Left ventricle myocardium inferior (tissue), 1 donor: Measurements from ENCODE around the gene EFS. TPM values are rescaled to one million over a fixed set of nuclear protein-coding genes. Genes with fewer than 3 reads are reported as not detected.

Experiments used
- DNase-seq: peaks from one replicate; pipeline ENCODE4 v3.0.0-alpha.2; 2020
- H3K27ac ChIP-seq: fragments of 200-600 bp; replicated peaks from 2 replicates; pipeline ENCODE4 v1.8.0; 2021
- H3K27me3 ChIP-seq: fragments of 200-600 bp; 2 replicates; pipeline ENCODE4 v1.8.0; 2021; ENCODE audit warnings: low read depth
- H3K36me3 ChIP-seq: fragments of 200-600 bp; 2 replicates; pipeline ENCODE4 v1.8.0; 2021
- H3K4me1 ChIP-seq: fragments of 200-600 bp; 2 replicates; pipeline ENCODE4 v1.8.0; 2021
- H3K4me3 ChIP-seq: fragments of 200-600 bp; 2 replicates; pipeline ENCODE4 v1.8.0; 2021; ENCODE audit warnings: mild to moderate bottlenecking, moderate library complexity
- H3K9me3 ChIP-seq: fragments of 200-600 bp; replicated peaks from 2 replicates; pipeline ENCODE4 v1.8.0; 2021
- intact Hi-C: fragments of 100-400 bp; cut with micrococcal nuclease; formaldehyde crosslinking; loops from one replicate; pipeline ENCODE4 v1.11.0; 2022
- total RNA-seq: library from RNA; stranded (reverse); fragmentation: NEBNext Ultra II Directional; extraction: Animal tissue kit (Norgen Biotek cat#: 25700); gene quantifications from one replicate; pipeline ENCODE4 v1.2.1, GENCODE V29; 2021
- TF ChIP-seq, protein P1 (sequence below): fragments of 200-600 bp; IDR thresholded peaks from 2 replicates; pipeline ENCODE4 v1.8.0; 2021; ENCODE audit warnings: antibody characterized with exemption, mild to moderate bottlenecking, borderline replicate concordance
- donor health status: DM: no; HTN: yes; CAD: no; lungs with severe emphysema.

EFS gene
- total RNA-seq, 1 donor from 2014 or later = 3.6 TPM

DNA sequence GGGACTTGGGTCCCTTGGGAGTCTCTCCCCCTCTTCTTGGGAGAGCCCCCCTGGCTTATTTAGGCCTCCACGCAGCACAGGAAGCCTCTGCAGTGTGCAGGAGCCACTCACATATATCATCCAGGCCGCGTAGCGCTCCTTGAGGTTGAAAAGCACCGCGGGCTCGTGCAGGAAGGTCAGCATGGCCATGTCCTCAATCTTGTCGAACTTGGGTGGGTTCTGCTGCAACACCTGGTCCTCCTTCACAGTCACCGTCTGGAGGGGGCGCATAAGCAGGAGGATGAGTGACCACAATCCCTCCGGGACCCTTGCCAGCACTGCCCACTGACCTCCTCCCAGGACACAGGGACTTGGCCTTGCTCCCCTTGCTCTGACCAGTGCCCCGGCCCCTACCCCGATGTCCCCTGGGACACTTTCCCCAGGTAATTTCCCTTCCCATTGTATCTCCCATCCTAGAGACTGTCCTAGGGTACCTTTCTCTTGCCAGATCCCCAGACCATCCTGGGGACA lies 40.6 kb upstream of the EFS start:
- no peak for DNase-seq
- Histone ChIP-seq H3K4me1 (peaks cover 57% of the 10 kb centered on the region), H3K27me3 (peaks cover 11% of the 10 kb centered on the region), H3K4me3 (peak overlapping the region; percentile 65), H3K9me3 (no peaks in the 10 kb centered on the region), H3K27ac (peak overlapping the region; percentile 91), H3K36me3 (peaks cover 51% of the 10 kb centered on the region)
- intact Hi-C loops = no loop called here
- TF ChIP-seq, protein P1, sequence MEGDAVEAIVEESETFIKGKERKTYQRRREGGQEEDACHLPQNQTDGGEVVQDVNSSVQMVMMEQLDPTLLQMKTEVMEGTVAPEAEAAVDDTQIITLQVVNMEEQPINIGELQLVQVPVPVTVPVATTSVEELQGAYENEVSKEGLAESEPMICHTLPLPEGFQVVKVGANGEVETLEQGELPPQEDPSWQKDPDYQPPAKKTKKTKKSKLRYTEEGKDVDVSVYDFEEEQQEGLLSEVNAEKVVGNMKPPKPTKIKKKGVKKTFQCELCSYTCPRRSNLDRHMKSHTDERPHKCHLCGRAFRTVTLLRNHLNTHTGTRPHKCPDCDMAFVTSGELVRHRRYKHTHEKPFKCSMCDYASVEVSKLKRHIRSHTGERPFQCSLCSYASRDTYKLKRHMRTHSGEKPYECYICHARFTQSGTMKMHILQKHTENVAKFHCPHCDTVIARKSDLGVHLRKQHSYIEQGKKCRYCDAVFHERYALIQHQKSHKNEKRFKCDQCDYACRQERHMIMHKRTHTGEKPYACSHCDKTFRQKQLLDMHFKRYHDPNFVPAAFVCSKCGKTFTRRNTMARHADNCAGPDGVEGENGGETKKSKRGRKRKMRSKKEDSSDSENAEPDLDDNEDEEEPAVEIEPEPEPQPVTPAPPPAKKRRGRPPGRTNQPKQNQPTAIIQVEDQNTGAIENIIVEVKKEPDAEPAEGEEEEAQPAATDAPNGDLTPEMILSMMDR = no peak

DNA sequence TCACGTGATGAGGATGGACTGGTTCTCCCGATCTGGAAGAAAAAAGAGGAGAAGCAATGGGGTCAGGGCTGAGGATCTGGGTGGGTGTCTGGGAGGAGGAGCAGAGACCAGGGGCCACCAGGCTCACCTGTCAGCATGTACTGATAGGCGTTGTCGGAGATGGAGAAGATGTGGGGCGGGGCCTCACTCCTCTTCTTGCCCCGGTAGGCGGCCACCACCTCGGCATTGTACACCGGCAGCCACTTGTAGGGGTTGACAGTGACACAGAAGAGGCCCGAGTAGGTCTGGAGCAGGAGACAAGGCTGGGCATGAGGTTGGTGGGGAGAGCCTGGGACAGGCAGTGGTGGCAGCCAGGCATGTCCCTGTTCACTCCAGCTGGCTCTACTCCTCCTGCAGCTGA lies 40.1 kb upstream of the EFS start:
- peak overlapping the region; percentile 65 for H3K4me3 ChIP-seq
- DNase-seq = peak; percentile 21
- peak overlapping the region; percentile 91 for H3K27ac ChIP-seq
- intact Hi-C loops = no loop called here
- TF ChIP-seq, protein P1 = no peak
- peaks cover 55% of the 10 kb centered on the region for H3K36me3 ChIP-seq
- H3K9me3 ChIP-seq = no peaks in the 10 kb centered on the region
- peaks cover 58% of the 10 kb centered on the region for H3K4me1 ChIP-seq
- peaks cover 11% of the 10 kb centered on the region for H3K27me3 ChIP-seq

DNA sequence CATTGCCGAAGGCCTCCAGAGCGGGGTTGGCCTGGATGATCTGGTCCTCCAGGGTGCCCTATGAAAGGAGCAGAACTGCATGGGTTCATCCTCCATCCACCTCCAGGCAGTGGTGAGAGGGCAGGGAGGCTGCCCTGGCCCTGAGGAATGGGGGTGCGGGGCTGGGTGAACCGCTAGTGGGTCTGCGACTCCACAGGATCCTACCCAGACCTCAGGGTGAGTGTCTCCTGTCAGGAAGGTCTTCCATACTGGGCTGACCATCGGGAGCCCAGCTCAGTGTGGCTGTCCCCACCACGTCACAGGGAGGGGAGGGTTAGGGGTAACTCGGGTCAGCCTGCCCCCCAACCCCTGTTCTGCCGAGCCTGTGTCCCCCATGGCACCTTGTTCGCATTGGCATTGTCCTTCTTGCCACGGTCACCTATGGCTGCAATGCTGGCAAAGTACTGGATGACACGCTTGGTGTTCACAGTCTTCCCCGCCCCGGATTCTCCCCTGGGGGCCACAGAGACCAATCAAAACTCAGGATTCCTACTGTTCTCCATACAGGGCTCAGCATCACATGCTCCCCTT lies 39.4 kb upstream of the EFS start:
- intact Hi-C loops = no loop called here
- Histone ChIP-seq H3K9me3 (no peaks in the 10 kb centered on the region), H3K4me1 (peaks cover 62% of the 10 kb centered on the region), H3K27me3 (peaks cover 11% of the 10 kb centered on the region), H3K27ac (peak overlapping the region; percentile 91), H3K4me3 (peak overlapping the region; percentile 65), H3K36me3 (peaks cover 62% of the 10 kb centered on the region)
- TF ChIP-seq, protein P1 = no peak
- DNase-seq = peak; percentile 17

DNA sequence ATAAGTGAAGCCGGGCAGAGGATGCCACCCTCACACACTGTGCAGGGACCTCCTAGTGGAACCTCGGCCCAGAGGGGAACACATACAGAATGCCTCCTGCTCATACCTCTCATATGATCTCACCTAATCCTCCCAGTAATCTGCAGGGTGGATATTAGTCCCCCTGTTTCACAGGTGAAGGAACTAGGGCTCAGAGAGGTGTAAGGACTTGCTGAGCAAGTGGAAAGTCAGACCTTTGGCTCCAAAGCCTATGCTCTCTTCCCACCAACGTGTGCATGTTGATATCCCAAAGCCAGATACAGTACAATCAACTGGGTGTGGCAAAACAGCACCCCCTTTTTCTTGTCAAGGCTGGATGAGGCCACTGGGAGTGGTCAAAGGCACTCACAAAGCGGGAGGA lies 38.9 kb upstream of the EFS start:
- Histone ChIP-seq H3K36me3 (peaks cover 64% of the 10 kb centered on the region), H3K4me3 (peak overlapping the region; percentile 65), H3K9me3 (no peaks in the 10 kb centered on the region), H3K4me1 (peaks cover 62% of the 10 kb centered on the region), H3K27ac (peak overlapping the region; percentile 91), H3K27me3 (peaks cover 11% of the 10 kb centered on the region)
- no peak for DNase-seq
- TF ChIP-seq, protein P1 = no peak
- intact Hi-C loops = no loop called here

DNA sequence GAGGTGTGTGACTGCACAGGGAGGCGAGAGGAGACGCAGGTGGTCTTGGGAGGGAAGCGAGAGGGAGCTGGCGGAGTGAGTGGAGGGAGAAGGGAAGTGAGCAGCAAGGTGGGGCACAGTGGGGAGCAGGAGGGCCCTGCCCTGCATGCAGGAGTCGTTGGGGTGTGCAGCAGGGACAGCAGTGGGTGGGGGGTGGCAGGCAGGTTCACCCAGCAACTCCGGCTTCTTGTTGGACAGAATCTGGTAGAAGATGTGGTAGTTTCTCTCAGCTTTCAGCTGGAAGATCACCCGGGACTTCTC lies 38.1 kb upstream of the EFS start:
- no peak for DNase-seq
- peaks cover 70% of the 10 kb centered on the region for H3K36me3 ChIP-seq
- H3K27ac ChIP-seq = peak overlapping the region; percentile 91
- intact Hi-C loops = no loop called here
- peaks cover 11% of the 10 kb centered on the region for H3K27me3 ChIP-seq
- H3K4me1 ChIP-seq = peaks cover 68% of the 10 kb centered on the region
- H3K4me3 ChIP-seq = peak overlapping the region; percentile 65
- TF ChIP-seq, protein P1 = no peak
- H3K9me3 ChIP-seq = no peaks in the 10 kb centered on the region
